HG03039 (cell line): ENCODE data around the gene PCDHA7.
"Not testable (repeated sequence)": the region's sequence is repeated elsewhere in the genome, so short reads cannot be mapped to it uniquely, and the experiment has no call there.

ENCODE experiments used
- ATAC-seq: cut with Tn5 transposase; IDR thresholded peaks from one replicate; pipeline ENCODE4 v1.9.1; 2021; ENCODE audit warnings: mild to moderate bottlenecking, moderate library complexity; ENCODE audit not compliant: unreplicated experiment

The PCDHA7 gene

GRCh38 chr5:140862441-140863295 is 28.6 kb downstream of the PCDHA7 start:
- ATAC-seq: no peak

- no peak for ATAC-seq
Measured at GRCh38 chr5:140868721-140869554, 34.9 kb downstream of the PCDHA7 start, which contains the start of gene PCDHA11. PCDHA11 (plus strand) TSS chr5:140868957; CDS start chr5:140869104, 147 bp downstream.

GRCh38 chr5:140869555-140869886 is 35.5 kb downstream of the PCDHA7 start:
- ATAC-seq: no peak

- no peak for ATAC-seq
Measured at GRCh38 chr5:140870221-140871201, 36.4 kb downstream of the PCDHA7 start.

DNA sequence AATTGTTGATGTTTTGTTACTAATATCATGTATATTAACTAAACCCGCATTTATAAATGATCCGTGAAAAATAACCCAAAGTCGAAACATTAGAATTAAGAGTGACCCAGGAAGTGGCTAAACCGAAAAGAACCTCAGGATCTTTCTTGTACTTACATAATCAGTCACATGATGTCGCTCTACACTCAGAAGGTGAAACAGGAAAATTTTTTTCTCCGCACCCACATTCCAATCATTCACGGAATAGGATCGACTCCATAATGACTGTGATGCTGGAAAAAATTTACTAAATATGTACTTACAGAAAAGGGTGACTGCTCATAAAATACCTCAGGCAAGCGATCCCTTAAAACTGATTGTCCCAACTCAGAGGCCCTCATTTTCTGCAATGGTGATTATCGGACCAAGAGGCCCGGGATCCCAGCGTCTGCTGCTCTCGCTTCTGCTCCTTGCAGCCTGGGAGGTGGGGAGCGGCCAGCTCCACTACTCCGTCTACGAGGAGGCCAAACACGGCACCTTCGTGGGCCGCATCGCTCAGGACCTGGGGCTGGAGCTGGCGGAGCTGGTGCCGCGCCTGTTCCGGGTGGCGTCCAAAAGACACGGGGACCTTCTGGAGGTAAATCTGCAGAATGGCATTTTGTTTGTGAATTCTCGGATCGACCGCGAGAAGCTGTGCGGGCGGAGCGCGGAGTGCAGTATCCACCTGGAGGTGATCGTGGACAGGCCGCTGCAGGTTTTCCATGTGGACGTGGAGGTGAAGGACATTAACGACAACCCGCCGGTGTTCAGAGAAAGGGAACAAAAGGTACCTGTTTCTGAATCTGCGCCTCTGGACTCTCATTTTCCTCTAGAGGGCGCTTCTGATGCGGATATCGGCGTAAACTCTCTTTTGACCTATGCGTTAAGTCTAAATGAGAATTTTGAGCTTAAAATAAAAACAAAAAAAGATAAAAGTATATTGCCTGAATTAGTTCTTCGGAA is 41.3 kb downstream of the PCDHA7 start, which contains the start of gene PCDHA12:
Gene PCDHA12 (plus strand): TSS at position 224 of the 981 bp plus-strand sequence. CDS start 165 bp downstream, at position 389.
- ATAC-seq: no peak

- not testable (repeated sequence) for ATAC-seq
Measured at GRCh38 chr5:140876541-140877261, 42.6 kb downstream of the PCDHA7 start.

DNA sequence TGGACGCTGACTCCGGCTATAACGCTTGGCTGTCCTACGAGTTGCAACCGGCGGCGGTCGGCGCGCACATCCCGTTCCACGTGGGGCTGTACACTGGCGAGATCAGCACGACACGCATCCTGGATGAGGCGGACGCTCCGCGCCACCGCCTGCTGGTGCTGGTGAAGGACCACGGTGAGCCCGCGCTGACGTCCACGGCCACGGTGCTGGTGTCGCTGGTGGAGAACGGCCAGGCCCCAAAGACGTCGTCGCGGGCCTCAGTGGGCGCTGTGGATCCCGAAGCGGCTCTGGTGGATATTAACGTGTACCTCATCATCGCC is 43.2 kb downstream of the PCDHA7 start:
- no peak for ATAC-seq

DNA sequence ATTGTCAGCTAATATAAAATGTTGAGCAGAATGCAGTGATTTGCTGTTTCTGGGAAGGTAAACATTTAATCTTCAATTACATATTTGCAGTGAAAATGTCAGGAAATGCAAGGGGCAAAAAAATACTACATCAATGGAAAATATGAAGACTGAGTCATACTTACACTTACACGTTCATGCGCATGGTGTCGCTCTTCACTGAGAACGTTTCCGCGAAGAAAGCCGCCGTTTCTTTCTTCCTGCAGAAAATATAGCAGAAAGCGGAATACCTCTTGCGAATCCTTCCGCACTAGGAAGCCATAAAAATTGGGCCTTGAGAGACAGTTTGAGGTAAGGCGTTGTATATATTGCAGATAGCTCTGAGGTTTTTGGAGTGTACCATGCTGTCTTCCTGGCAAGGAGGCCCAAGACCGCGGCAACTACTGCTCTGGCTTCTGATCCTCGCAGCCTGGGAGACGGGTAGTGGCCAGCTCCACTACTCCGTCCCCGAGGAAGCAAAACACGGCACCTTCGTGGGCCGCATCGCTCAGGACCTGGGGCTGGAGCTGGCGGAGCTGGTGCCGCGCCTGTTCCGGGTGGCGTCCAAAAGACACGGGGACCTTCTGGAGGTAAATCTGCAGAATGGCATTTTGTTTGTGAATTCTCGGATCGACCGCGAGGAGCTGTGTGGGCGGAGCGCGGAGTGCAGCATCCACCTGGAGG is 48.0 kb downstream of the PCDHA7 start, which contains the start of gene PCDHA13:
Gene PCDHA13 (plus strand): TSS at position 236 of the 702 bp plus-strand sequence. CDS start 145 bp downstream, at position 381.
- no peak for ATAC-seq

DNA sequence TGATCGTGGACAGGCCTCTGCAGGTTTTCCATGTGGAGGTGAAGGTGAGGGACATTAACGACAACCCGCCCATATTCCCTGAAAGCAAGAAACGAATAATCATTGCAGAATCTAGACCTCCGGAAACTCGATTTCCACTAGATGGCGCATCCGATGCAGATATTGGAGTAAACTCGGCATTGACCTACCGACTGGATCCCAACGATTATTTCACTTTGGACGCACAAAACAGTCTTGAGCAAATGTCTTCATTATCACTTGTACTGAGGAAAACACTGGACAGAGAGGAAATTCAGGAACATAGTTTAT is 48.5 kb downstream of the PCDHA7 start:
- no peak for ATAC-seq

DNA sequence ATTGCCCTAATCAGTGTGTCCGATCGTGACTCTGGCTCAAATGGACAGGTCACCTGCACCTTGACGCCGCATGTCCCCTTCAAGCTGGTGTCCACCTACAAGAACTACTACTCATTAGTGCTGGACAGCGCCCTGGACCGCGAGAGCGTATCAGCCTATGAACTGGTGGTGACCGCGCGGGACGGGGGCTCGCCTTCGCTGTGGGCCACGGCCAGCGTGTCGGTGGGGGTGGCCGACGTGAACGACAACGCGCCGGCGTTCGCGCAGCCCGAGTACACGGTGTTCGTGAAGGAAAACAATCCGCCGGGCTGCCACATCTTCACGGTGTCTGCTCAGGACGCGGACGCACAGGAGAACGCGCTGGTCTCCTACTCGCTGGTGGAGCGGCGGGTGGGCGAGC is 49.3 kb downstream of the PCDHA7 start:
- no peak for ATAC-seq

GRCh38 chr5:140883927-140884697 is 50.0 kb downstream of the PCDHA7 start:
- no peak for ATAC-seq
